Measurements from ENCODE around the gene RPS6KB2. TPM values are rescaled to one million over a fixed set of nuclear protein-coding genes. Genes with fewer than 3 reads are reported as not detected.

Gene RPS6KB2
- total and polyA plus RNA-seq, 2 donors (not counting 3 experiments of a cell fraction or from before 2014, with no cell fraction given), result 53.8 to 60.0 TPM

GRCh38 chr11:67382276-67383136 is 45.8 kb upstream of the RPS6KB2 start:
- Histone ChIP-seq H4K20me1 (replicated peaks; ENCODE audit: control insufficient read depth, extremely low read depth, insufficient read depth, low read length) (no peaks in the 10 kb centered on the region), H2AFZ (ENCODE audit: low read depth, low read length) (no peak overlapping the region), H3K9me1 (replicated peaks; ENCODE audit: control insufficient read depth, extremely low read depth, insufficient read depth, low read length) (no peaks in the 10 kb centered on the region), H3K27me3 (ENCODE audit: control insufficient read depth in 2 of 2, insufficient read depth in 2 of 2, low read length in 2 of 2) (no peaks in the 10 kb centered on the region), H3K4me1 (ENCODE audit: control insufficient read depth, extremely low read depth, insufficient read depth, low read length) (no peaks in the 10 kb centered on the region), H3K9ac (replicated peaks; ENCODE audit: extremely low read depth, insufficient read depth, low read length) (no peak overlapping the region), H3K36me3 (ENCODE audit: control insufficient read depth in 2 of 2, extremely low read depth in 1 of 2, insufficient read depth in 2 of 2, low read length in 2 of 2) (no peaks in the 10 kb centered on the region), H3K9me3 (replicated peaks; ENCODE audit: control insufficient read depth, insufficient read depth, low read length) (no peaks in the 10 kb centered on the region), H3K27ac (ENCODE audit: insufficient read depth, low read depth, low read length) (no peak overlapping the region), H3K4me3 (replicated peaks in 1 of 3; ENCODE audit: insufficient read depth in 1 of 3, low read depth in 1 of 3, low read length in 3 of 3) (no peak overlapping the region), H3K79me2 (ENCODE audit: control insufficient read depth, insufficient read depth, low read length) (no peaks in the 10 kb centered on the region), H3K4me2 (ENCODE audit: insufficient read depth, low read length) (no peak overlapping the region)
- BruUV-seq (replicated peaks), result no TSS peak
- ChIA-PET CTCF (interaction anchor here (0.5 to 19.7 kb wide), 35 partner anchors 9 to 330 kb away, joined by 3 to 1051 read pairs (median 5); partner anchors contain the start of genes CLCF1, GRK2, POLD4 and PPP1CA), POLR2A (interaction anchor here (0.6 to 0.8 kb wide), 3 partner anchors 19 to 309 kb away, joined by 3 to 8 read pairs (median 3); partner anchors contain the start of gene PPP1CA)
- dilution Hi-C loops (cut with MboI; ENCODE audit: extremely low pct_ligation_motif_present, low sequenced_read_pairs), result no loop called here
- DNase-seq (ENCODE audit: low read depth, low spot score) (peak; percentile 72), FAIRE-seq (peak; percentile 96)
- intact Hi-C loops (cut with micrococcal nuclease), result loop anchor here (1.0 to 2.0 kb wide), 5 partner anchors 25 to 302 kb away; no protein-coding TSS in a partner anchor
- TF ChIP-seq, protein P1, sequence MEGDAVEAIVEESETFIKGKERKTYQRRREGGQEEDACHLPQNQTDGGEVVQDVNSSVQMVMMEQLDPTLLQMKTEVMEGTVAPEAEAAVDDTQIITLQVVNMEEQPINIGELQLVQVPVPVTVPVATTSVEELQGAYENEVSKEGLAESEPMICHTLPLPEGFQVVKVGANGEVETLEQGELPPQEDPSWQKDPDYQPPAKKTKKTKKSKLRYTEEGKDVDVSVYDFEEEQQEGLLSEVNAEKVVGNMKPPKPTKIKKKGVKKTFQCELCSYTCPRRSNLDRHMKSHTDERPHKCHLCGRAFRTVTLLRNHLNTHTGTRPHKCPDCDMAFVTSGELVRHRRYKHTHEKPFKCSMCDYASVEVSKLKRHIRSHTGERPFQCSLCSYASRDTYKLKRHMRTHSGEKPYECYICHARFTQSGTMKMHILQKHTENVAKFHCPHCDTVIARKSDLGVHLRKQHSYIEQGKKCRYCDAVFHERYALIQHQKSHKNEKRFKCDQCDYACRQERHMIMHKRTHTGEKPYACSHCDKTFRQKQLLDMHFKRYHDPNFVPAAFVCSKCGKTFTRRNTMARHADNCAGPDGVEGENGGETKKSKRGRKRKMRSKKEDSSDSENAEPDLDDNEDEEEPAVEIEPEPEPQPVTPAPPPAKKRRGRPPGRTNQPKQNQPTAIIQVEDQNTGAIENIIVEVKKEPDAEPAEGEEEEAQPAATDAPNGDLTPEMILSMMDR (IDR thresholded peaks at IDR 0.05; ENCODE audit: extremely low read depth in 1 of 2, insufficient read depth in 1 of 2, low read depth in 1 of 2, low read length in 2 of 2), result peak; percentile 97
- TF ChIP-seq JUN (IDR thresholded peaks at IDR 0.05; ENCODE audit: borderline replicate concordance, insufficient read depth, insufficient read length, low read depth) (no peak), FOS (IDR thresholded peaks at IDR 0.05; ENCODE audit: borderline replicate concordance, insufficient read depth, low read length) (no peak), GATA2 (IDR thresholded peaks at IDR 0.05; ENCODE audit: insufficient read depth, insufficient read length, low read depth, low read length) (no peak), POLR2AphosphoS5 (IDR thresholded peaks at IDR 0.05; ENCODE audit: insufficient read depth, low read depth, low read length) (no peak), EZH2 (IDR thresholded peaks at IDR 0.05; ENCODE audit: borderline replicate concordance, low read depth, low read length, severe bottlenecking) (no peak)

All from endothelial cell of umbilical vein (primary cell).